ENCODE measurements around the gene FAR1. TPM values are rescaled to one million over a fixed set of nuclear protein-coding genes. Genes with fewer than 3 reads are reported as not detected.

Gene FAR1
- polyA plus RNA-seq, 1 donor from 2014 or later: 110 TPM

DNA sequence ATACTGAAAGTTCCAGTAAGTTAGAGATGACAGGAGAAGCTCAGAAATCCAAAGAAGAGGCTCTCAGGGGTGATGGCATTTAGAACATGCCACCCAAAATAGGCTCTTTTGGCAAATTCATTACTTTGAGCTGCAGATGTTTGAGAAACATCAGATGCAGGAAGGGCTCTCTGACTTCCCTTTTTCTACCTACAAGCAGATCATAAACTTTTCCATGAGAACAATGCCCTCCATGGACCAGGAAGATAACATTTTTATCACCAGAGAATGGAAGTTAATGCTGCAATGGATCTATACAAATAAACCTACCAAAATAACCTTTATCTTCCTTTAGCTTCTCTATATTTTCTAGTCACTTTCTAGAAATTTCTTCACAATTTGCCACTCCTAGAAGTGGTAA, 32.7 kb upstream of the FAR1 start:
- H3F3A ChIP-seq (ENCODE audit: insufficient read depth, low read length, poor library complexity, severe bottlenecking): no peaks in the 10 kb centered on the region
- H3K4me3 ChIP-seq (ENCODE audit: low read length): no peak overlapping the region
- H3K36me3 ChIP-seq (ENCODE audit: insufficient read depth, low read length): no peaks in the 10 kb centered on the region
- H3K4me2 ChIP-seq (ENCODE audit: low read length): no peak overlapping the region
- no peak overlapping the region for H3K9ac ChIP-seq (ENCODE audit: low read length)
- H3K79me2 ChIP-seq (replicated peaks; ENCODE audit: insufficient read depth, low read length): no peaks in the 10 kb centered on the region
- H3K27ac ChIP-seq (ENCODE audit: low read length): no peak overlapping the region
- no peaks in the 10 kb centered on the region for H3K9me3 ChIP-seq (ENCODE audit: low read length)
- no peaks in the 10 kb centered on the region for H3K27me3 ChIP-seq (ENCODE audit: insufficient read depth, low read depth, low read length)
- no peak overlapping the region for H2AFZ ChIP-seq (ENCODE audit: low read depth, low read length)
- H4K20me1 ChIP-seq (ENCODE audit: insufficient read depth): no peaks in the 10 kb centered on the region
- H3K9me2 ChIP-seq (ENCODE audit: insufficient read depth, low read length): no peaks in the 10 kb centered on the region
- TF ChIP-seq, protein P1, sequence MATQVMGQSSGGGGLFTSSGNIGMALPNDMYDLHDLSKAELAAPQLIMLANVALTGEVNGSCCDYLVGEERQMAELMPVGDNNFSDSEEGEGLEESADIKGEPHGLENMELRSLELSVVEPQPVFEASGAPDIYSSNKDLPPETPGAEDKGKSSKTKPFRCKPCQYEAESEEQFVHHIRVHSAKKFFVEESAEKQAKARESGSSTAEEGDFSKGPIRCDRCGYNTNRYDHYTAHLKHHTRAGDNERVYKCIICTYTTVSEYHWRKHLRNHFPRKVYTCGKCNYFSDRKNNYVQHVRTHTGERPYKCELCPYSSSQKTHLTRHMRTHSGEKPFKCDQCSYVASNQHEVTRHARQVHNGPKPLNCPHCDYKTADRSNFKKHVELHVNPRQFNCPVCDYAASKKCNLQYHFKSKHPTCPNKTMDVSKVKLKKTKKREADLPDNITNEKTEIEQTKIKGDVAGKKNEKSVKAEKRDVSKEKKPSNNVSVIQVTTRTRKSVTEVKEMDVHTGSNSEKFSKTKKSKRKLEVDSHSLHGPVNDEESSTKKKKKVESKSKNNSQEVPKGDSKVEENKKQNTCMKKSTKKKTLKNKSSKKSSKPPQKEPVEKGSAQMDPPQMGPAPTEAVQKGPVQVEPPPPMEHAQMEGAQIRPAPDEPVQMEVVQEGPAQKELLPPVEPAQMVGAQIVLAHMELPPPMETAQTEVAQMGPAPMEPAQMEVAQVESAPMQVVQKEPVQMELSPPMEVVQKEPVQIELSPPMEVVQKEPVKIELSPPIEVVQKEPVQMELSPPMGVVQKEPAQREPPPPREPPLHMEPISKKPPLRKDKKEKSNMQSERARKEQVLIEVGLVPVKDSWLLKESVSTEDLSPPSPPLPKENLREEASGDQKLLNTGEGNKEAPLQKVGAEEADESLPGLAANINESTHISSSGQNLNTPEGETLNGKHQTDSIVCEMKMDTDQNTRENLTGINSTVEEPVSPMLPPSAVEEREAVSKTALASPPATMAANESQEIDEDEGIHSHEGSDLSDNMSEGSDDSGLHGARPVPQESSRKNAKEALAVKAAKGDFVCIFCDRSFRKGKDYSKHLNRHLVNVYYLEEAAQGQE (IDR thresholded peaks at IDR 0.05; ENCODE audit: borderline replicate concordance): no peak
- TF ChIP-seq EZH2 (IDR thresholded peaks at IDR 0.05; ENCODE audit: borderline replicate concordance, insufficient read depth, low read length, poor library complexity, severe bottlenecking): no peak

DNA sequence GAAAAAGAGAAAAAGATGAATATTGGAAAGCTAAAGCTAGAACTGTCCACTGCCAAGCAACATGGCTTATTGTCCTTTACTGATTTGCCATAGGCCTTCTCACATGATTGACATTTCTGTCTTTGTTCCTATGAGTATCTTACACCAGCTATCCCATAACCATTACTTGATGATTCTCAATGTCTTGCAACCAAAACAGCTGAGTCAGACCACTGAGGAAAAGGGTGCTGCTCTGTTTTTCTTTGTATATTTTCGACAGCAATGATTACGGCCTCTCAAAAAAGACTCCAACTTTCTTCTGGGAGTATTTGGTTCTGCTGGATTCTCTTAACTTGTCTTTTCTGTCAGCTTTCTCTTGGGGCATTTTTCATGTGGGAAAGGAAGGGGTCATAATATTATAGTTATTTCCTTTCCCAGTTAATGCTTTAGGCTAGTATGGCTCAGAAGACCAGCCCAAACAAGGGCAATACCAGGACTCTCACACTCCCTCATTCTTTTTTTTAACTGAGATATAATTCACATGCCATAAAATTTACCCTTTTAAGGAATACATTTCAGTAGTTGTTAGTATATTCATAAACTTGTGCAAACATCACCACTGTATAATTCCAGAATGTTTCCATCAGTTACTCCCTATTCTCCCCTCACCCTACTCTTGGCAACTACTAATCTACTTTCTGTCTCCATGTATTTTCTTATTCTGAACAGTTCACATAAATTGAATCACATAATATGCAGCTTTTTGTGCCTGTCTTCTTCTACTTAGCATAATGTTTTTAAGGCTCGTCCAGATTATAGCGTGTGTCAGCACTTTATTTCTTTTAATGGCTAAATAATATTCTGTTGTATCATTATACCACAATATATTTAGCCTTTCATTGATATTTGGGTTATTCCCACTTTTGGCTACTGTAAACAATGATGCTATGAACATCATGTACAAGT, 31.1 kb upstream of the FAR1 start:
- no peak overlapping the region for H3K9ac ChIP-seq (ENCODE audit: low read length)
- no peak for TF ChIP-seq MXI1 (conservative IDR thresholded peaks at IDR 0.05; ENCODE audit: poor library complexity, severe bottlenecking)
- TF ChIP-seq EZH2 (IDR thresholded peaks at IDR 0.05; ENCODE audit: borderline replicate concordance, insufficient read depth, low read length, poor library complexity, severe bottlenecking): no peak
- no peak for TF ChIP-seq RAD21 (conservative IDR thresholded peaks at IDR 0.05)
- TF ChIP-seq POLR2AphosphoS5 (IDR thresholded peaks at IDR 0.05): no peak
- TF ChIP-seq, protein P1 (IDR thresholded peaks at IDR 0.05; ENCODE audit: borderline replicate concordance): no peak
- no peak for TF ChIP-seq SMC3 (conservative IDR thresholded peaks at IDR 0.05; ENCODE audit: poor library complexity)
- TF ChIP-seq TAF1 (IDR thresholded peaks at IDR 0.05; ENCODE audit: low read depth): no peak
- no peaks in the 10 kb centered on the region for H3K9me2 ChIP-seq (ENCODE audit: insufficient read depth, low read length)

More for the DNA sequence above, 31.1 kb upstream of the FAR1 start:
- Histone ChIP-seq H3K4me3 (ENCODE audit: low read length) (no peak overlapping the region), H3K4me2 (ENCODE audit: low read length) (no peak overlapping the region), H4K20me1 (ENCODE audit: insufficient read depth) (no peaks in the 10 kb centered on the region), H2AFZ (ENCODE audit: low read depth, low read length) (no peak overlapping the region), H3K27ac (ENCODE audit: low read length) (no peak overlapping the region), H3K79me2 (replicated peaks; ENCODE audit: insufficient read depth, low read length) (no peaks in the 10 kb centered on the region), H3K27me3 (ENCODE audit: insufficient read depth, low read depth, low read length) (no peaks in the 10 kb centered on the region), H3F3A (ENCODE audit: insufficient read depth, low read length, poor library complexity, severe bottlenecking) (no peaks in the 10 kb centered on the region), H3K9me3 (ENCODE audit: low read length) (no peaks in the 10 kb centered on the region), H3K36me3 (ENCODE audit: insufficient read depth, low read length) (no peaks in the 10 kb centered on the region)
